ENCODE measurements around the gene PDE4D. TPM values are rescaled to one million over a fixed set of nuclear protein-coding genes. Genes with fewer than 3 reads are reported as not detected.

Gene PDE4D
- total RNA-seq, 1 donor from 2014 or later, result 6.8 TPM

DNA sequence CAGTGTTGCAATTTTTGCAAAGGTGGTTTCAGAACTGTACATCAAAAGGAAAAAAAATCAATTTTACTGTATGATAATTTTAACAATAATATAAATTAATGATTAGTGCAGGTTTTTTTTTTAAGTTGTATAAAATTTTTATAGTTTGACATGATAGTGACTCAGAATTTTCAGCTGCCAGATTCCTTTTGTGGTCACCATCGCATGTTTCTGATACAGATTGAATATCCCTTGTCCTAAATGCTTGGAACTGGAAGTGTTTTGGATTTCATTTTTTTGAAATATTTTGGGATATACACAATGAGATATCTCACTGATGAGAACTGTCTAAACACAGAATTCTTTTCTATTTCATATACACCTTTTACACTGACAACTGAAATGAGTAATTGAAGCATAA is 949.3 kb downstream of the PDE4D start:
- H3K4me3 ChIP-seq (ENCODE audit: low read depth, low read length), result no peak overlapping the region
- no peaks in the 10 kb centered on the region for H3K27me3 ChIP-seq (ENCODE audit: control insufficient read depth, insufficient read depth, low read length)
- TF ChIP-seq, protein P1, sequence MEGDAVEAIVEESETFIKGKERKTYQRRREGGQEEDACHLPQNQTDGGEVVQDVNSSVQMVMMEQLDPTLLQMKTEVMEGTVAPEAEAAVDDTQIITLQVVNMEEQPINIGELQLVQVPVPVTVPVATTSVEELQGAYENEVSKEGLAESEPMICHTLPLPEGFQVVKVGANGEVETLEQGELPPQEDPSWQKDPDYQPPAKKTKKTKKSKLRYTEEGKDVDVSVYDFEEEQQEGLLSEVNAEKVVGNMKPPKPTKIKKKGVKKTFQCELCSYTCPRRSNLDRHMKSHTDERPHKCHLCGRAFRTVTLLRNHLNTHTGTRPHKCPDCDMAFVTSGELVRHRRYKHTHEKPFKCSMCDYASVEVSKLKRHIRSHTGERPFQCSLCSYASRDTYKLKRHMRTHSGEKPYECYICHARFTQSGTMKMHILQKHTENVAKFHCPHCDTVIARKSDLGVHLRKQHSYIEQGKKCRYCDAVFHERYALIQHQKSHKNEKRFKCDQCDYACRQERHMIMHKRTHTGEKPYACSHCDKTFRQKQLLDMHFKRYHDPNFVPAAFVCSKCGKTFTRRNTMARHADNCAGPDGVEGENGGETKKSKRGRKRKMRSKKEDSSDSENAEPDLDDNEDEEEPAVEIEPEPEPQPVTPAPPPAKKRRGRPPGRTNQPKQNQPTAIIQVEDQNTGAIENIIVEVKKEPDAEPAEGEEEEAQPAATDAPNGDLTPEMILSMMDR (IDR thresholded peaks at IDR 0.05; ENCODE audit: insufficient read depth, low read length, severe bottlenecking), result no peak
- no peak for DNase-seq (ENCODE audit: low read depth)
- no peak for FAIRE-seq
- H3K36me3 ChIP-seq (ENCODE audit: control insufficient read depth, insufficient read depth, low read length), result no peaks in the 10 kb centered on the region

DNA sequence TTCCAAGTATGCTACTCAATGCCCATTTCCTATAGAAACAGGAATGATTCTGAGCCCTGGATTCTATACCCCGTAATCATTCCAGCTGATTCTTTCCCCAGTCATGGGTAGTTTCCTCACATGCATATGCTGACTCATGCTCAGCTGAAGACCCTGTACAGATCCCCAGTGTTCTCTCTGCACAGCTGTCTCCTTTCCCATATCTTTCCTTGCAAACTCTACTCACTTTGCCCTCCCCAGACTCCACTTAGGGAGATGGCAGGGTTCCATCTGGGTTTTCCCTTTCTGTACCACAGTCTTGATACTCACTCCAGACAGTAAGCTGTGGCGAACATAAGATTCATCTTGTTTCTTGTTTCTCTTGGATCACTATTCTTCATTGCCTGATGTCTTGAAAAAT is 953.1 kb downstream of the PDE4D start:
- Histone ChIP-seq H3K4me3 (ENCODE audit: low read depth, low read length) (no peak overlapping the region), H3K27me3 (ENCODE audit: control insufficient read depth, insufficient read depth, low read length) (no peaks in the 10 kb centered on the region), H3K36me3 (ENCODE audit: control insufficient read depth, insufficient read depth, low read length) (no peaks in the 10 kb centered on the region)
- TF ChIP-seq, protein P1 (IDR thresholded peaks at IDR 0.05; ENCODE audit: insufficient read depth, low read length, severe bottlenecking), result no peak
- DNase-seq (ENCODE audit: low read depth), result no peak
- FAIRE-seq, result no peak

DNA sequence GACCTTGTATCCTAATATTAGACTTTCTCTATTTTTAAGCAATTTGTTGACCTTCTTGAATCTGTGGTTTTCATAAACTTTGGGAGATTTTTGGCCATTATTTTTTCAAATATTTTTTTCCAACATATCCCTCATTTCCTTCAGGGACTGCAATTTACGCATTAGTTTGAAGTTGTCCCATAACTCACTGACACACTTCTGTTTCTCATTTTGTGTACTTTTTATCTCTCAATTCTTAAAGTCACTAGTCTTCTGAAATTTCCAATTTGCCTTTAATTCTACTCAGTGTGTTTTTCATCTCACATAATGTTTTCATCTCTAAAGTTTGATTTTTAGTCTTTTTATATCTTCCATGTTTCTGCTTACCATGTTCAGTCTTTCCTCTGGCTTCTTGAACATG is 953.9 kb downstream of the PDE4D start:
- H3K4me3 ChIP-seq (ENCODE audit: low read depth, low read length), result no peak overlapping the region
- H3K36me3 ChIP-seq (ENCODE audit: control insufficient read depth, insufficient read depth, low read length), result no peaks in the 10 kb centered on the region
- DNase-seq (ENCODE audit: low read depth) (no peak), FAIRE-seq (no peak)
- TF ChIP-seq, protein P1 (IDR thresholded peaks at IDR 0.05; ENCODE audit: insufficient read depth, low read length, severe bottlenecking), result no peak
- H3K27me3 ChIP-seq (ENCODE audit: control insufficient read depth, insufficient read depth, low read length), result no peaks in the 10 kb centered on the region

DNA sequence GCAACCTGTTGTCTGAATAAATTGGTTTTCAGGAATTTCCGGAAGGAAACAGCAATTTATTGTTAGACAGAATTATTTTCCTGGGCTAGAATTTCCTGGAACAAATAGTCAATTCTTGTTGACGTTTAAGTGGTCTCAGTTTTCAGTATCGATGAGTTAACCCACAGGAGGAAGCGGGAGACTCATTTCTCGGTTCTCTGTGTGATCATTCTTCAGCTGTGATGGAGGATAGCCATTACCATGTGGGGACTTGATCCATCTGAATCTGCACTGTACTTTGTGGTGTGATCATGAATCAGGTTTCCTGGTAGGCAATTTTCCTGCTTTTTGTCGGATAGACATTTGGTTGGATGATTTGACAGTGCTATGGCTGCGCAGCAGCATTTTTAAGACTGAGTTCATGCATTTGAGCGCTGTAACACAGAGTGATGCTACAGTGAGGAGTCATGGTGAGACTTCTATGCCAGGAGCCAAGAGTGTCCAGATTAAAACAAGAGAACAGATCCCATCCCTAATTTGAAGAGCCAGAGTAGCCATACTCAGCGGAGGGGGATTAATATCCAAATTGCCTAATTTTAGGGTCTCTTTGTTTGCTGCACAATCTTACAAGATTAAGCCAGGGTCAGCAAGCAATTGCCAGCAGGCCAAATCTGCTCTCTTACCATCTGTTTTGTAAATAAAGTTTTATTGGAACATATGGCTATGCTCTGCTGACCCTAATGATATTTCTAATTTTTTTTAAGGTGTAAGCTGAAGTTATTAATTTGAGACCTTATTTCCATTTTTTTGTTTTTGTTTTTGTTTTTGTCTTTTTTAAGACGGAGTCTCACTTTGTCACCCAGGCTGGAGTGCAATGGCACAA is 954.7 kb downstream of the PDE4D start:
- Histone ChIP-seq H3K27me3 (ENCODE audit: control insufficient read depth, insufficient read depth, low read length) (no peaks in the 10 kb centered on the region), H3K4me3 (ENCODE audit: low read depth, low read length) (no peak overlapping the region), H3K36me3 (ENCODE audit: control insufficient read depth, insufficient read depth, low read length) (no peaks in the 10 kb centered on the region)
- DNase-seq (ENCODE audit: low read depth) (no peak), FAIRE-seq (no peak)
- TF ChIP-seq, protein P1 (IDR thresholded peaks at IDR 0.05; ENCODE audit: insufficient read depth, low read length, severe bottlenecking), result no peak

DNA sequence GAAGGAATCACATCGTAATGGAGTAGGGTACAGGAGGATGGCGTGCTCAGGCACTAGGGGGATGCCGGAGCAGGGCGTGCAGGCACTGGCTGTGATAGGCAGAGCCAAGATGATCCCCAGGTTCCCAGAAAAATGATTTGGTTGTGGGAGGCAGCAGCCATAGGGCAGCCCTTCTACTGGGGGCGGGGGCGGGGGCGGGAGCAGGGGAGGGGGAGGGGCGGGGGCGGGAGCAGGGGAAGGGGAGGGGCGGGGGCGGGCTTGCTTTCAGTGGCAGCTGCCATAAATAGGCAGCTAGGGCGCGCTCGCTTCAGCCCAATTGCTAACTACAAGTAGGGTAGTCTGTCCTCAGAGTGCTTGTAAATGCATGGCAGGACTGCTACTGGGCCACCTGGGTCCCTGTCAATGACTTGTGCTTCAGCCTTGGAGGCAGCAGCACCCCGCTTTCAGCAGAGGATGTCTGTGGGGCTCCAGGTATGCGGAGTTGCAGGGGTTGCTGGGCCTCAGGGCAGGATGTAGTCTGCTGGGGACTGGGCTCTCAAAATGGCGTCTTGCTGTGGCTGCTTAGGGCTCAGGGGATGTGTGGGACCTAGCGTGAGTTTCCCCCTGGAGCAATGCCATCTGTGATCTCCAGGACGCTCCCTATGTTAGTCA is 956.4 kb downstream of the PDE4D start:
- TF ChIP-seq, protein P1 (IDR thresholded peaks at IDR 0.05; ENCODE audit: insufficient read depth, low read length, severe bottlenecking), result no peak
- FAIRE-seq, result no peak
- H3K4me3 ChIP-seq (ENCODE audit: low read depth, low read length), result no peak overlapping the region

More for the DNA sequence above, 956.4 kb downstream of the PDE4D start:
- Histone ChIP-seq H3K27me3 (ENCODE audit: control insufficient read depth, insufficient read depth, low read length) (no peaks in the 10 kb centered on the region), H3K36me3 (ENCODE audit: control insufficient read depth, insufficient read depth, low read length) (no peaks in the 10 kb centered on the region)
- DNase-seq (ENCODE audit: low read depth), result no peak

All from bronchial epithelial cell (primary cell).